HFFc6 (cell line): Measurements from ENCODE around the gene FKBP15. TPM values are rescaled to one million over a fixed set of nuclear protein-coding genes. Genes with fewer than 3 reads are reported as not detected.
A peak's percentile ranks its signal among the peaks of the same experiment; 100 is the strongest.

Source experiments
- DNase-seq: peaks from one replicate; pipeline ENCODE4 v3.0.0-alpha.2; 2018
- H3K27ac Mint-ChIP-seq: 2 replicates; pipeline ENCODE4 v1.8.0; 2020; ENCODE audit warnings: mild to moderate bottlenecking, mixed read lengths
- H3K27me3 Mint-ChIP-seq: 2 replicates; pipeline ENCODE4 v1.8.0; 2021; ENCODE audit warnings: mild to moderate bottlenecking, moderate library complexity, mixed read lengths; ENCODE audit not compliant: insufficient read depth
- H3K36me3 Mint-ChIP-seq: 2 replicates; pipeline ENCODE4 v1.8.0; 2021; ENCODE audit warnings: low read depth, mixed read lengths
- H3K4me1 Mint-ChIP-seq: 2 replicates; pipeline ENCODE4 v1.8.0; 2020; ENCODE audit warnings: low read depth, mixed read lengths
- H3K4me3 Mint-ChIP-seq: 2 replicates; pipeline ENCODE4 v1.8.0; 2020; ENCODE audit warnings: mild to moderate bottlenecking, moderate library complexity, mixed read lengths
- H3K9me3 Mint-ChIP-seq: 2 replicates; pipeline ENCODE4 v1.8.0; 2020; ENCODE audit warnings: mild to moderate bottlenecking, mixed read lengths
- total RNA-seq, 6 experiments: library from RNA; stranded (reverse); fragmentation: NEBNext Ultra II Directional; extraction: Animal tissue kit (Norgen Biotek cat#: 25700); gene quantifications; 2 replicates in 1 of 6; 3 replicates in 5 of 6; pipeline ENCODE4 v1.2.3, GENCODE V29; 2021
- TF ChIP-seq, protein P1 (sequence below): fragments of 200-600 bp; sonication (generic); IDR thresholded peaks from 2 replicates; pipeline ENCODE4 v1.5.0; 2021; ENCODE audit warnings: antibody characterized with exemption, mild to moderate bottlenecking

The FKBP15 gene
- total RNA-seq, 6 experiments from 2014 or later: 25.2 to 29.8 (median 28.0) TPM

DNA sequence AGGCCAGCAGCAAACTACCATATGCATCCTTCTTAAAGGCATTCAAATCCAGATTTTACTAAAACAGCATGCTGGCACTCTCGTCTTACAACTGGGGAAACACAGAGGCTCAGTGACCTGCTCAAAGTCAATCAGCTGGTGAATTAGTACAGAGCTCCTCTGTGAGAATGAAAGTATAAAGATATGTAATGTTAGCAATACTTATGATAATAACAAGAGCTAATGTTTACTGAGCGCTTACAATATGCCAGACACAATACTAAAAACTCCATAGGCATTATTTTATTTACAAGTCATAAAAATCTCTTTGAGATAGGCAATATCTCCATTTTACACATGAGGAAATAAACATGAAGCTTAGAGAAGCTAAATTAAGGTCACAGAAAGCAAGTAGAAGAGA is 28.6 kb downstream of the FKBP15 start:
- TF ChIP-seq, protein P1, sequence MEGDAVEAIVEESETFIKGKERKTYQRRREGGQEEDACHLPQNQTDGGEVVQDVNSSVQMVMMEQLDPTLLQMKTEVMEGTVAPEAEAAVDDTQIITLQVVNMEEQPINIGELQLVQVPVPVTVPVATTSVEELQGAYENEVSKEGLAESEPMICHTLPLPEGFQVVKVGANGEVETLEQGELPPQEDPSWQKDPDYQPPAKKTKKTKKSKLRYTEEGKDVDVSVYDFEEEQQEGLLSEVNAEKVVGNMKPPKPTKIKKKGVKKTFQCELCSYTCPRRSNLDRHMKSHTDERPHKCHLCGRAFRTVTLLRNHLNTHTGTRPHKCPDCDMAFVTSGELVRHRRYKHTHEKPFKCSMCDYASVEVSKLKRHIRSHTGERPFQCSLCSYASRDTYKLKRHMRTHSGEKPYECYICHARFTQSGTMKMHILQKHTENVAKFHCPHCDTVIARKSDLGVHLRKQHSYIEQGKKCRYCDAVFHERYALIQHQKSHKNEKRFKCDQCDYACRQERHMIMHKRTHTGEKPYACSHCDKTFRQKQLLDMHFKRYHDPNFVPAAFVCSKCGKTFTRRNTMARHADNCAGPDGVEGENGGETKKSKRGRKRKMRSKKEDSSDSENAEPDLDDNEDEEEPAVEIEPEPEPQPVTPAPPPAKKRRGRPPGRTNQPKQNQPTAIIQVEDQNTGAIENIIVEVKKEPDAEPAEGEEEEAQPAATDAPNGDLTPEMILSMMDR: no peak
- DNase-seq: no peak
- Mint-ChIP-seq H3K36me3 (peaks cover 26% of the 10 kb centered on the region), H3K27me3 (no peaks in the 10 kb centered on the region), H3K4me3 (no peak overlapping the region), H3K27ac (no peak overlapping the region), H3K4me1 (peaks cover 28% of the 10 kb centered on the region), H3K9me3 (no peaks in the 10 kb centered on the region)

DNA sequence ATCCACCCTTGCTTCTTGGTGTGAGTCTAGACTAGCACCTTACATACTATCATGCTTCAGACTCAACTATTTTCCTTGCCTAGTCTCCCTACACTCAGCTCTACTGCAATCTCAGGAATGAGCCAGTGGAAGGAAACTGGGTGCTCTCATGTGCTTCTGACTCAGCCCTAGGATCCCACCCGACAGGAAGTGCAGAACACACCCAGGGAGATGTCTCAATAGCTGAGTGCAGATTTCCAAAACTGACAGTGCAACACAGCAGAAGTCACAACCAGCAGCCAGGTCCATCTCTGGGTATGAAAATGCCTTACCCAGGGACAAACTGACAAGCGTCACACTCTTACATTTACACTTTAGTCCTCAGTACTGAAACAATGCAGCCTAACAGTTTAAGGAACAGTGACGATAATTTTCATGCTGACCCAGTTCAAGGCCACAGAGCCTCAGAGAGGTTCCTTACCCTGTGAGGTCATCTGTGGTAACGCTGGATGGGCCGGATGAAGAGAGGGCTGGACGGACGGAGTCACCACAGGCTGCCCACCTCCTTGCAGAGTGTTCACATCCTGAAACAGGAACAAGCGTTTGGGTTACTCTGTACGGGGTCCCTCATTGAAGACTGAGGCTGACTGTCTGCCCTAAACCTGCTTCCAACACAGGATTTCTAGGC is 33.0 kb downstream of the FKBP15 start:
- Mint-ChIP-seq H3K9me3 (no peaks in the 10 kb centered on the region), H3K27ac (peak overlapping the region; percentile 96), H3K27me3 (no peaks in the 10 kb centered on the region), H3K4me3 (peak overlapping the region; percentile 78), H3K36me3 (peaks cover 50% of the 10 kb centered on the region), H3K4me1 (peaks cover 54% of the 10 kb centered on the region)
- peak; percentile 88 for DNase-seq
- TF ChIP-seq, protein P1: no peak

DNA sequence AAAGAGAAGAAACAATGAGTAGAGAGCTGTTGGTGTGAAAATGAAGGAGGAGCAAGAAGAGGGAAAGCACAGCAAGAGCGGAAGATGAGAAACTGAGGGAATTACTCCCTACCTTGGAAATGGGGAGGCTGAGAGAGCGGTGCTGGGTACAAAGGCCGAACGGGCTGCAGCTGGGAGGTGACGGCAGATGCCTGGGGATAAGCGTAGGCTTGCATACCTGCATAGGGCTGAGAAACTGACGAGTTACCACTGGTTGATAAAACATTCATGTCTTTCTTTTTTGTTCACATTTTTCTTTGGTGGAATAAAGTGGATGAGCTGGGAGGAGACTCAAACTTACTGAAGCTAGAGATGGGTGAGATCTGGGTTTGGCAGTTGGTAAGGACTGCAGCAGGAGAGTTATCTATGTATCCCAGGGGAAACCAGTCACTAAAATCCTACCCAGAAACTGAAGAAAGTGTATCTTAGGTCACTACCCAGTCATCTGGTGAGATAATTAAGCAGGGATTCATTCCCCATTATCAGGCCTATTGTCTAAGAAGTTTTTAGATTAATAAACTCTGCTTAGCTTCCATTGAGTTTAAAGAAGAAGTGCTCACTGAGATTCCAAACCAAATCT is 34.8 kb downstream of the FKBP15 start:
- H3K36me3 Mint-ChIP-seq: peaks cover 63% of the 10 kb centered on the region
- H3K9me3 Mint-ChIP-seq: no peaks in the 10 kb centered on the region
- no peak for DNase-seq
- TF ChIP-seq, protein P1: no peak
- H3K27me3 Mint-ChIP-seq: no peaks in the 10 kb centered on the region
- H3K4me1 Mint-ChIP-seq: peaks cover 54% of the 10 kb centered on the region
- H3K4me3 Mint-ChIP-seq: no peak overlapping the region
- H3K27ac Mint-ChIP-seq: peak overlapping the region; percentile 52

DNA sequence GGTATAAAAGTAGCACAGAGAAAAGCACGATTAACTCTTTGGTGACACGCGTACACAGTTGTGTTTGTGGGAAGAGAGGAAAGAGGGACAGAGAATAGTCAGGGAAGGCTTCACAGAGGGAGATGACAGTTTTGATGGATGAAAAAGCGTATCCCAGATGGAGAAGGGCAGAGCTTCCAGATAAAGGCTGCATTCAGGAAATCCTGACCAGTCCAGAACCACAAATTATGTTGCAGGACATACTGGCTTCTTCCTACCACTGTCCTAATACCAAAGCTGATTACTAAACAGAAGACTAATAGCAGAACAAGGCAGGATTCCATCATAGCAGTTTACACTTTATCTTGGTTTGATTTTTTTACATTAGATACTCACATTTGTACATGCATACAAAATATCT is 35.8 kb downstream of the FKBP15 start:
- DNase-seq: no peak
- Mint-ChIP-seq H3K36me3 (peaks cover 58% of the 10 kb centered on the region), H3K27ac (peak overlapping the region; percentile 43)

DNA sequence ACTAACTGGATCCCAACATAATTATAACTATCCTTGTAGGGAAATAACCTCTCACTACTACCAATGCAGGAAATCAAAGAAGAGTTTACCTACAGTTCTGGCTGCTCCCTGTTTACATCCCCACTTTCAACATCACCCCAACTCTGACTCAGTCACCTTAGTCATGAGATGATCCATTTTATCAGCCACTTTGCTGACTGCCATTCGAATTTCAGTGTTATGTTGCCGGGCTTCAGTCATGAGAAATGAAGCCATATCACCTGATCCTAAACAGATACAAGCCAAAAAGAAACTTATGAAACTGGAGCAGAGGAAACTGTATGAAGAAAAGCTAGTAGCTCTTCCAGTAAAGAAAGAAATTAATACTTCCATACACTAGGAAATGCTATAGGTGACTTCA is 36.5 kb downstream of the FKBP15 start:
- Mint-ChIP-seq H3K27ac (peak overlapping the region; percentile 47; the same call in 1 of the 2 replicates), H3K4me1 (peaks cover 44% of the 10 kb centered on the region), H3K27me3 (no peaks in the 10 kb centered on the region), H3K9me3 (no peaks in the 10 kb centered on the region), H3K36me3 (peaks cover 54% of the 10 kb centered on the region), H3K4me3 (no peak overlapping the region)
- peak; percentile 54 for DNase-seq
- TF ChIP-seq, protein P1: no peak

More for the DNA sequence above, 35.8 kb downstream of the FKBP15 start:
- TF ChIP-seq, protein P1: no peak
- Mint-ChIP-seq H3K4me3 (no peak overlapping the region), H3K27me3 (no peaks in the 10 kb centered on the region), H3K9me3 (no peaks in the 10 kb centered on the region), H3K4me1 (peaks cover 49% of the 10 kb centered on the region)
